PC-3 (cell line): ENCODE measurements around the gene ADAT3. TPM values are rescaled to one million over a fixed set of nuclear protein-coding genes. Genes with fewer than 3 reads are reported as not detected.

Source experiments
- ATAC-seq: fragments of 200-7000 bp; cut with Tn5 transposase; 2 replicates; pipeline ENCODE4 v1.9.1; 2020; ENCODE audit warnings: mild to moderate bottlenecking, moderate library complexity
- BruUV-seq: library from RNA; stranded (reverse); fragments of 400-500 nt; replicated peaks from 2 replicates; lab custom pipeline; 2021; lab: Mats Ljungman, UMichigan
- CTCF ChIA-PET: fragments of 300-600 bp; sonication (Branson Sonifier 250); formaldehyde crosslinking; loops from one replicate; lab custom pipeline; 2022; ENCODE audit warnings: antibody characterized with exemption; lab: Charles Lee
- POLR2A ChIA-PET: fragments of 300-600 bp; sonication (Branson Sonifier 250); formaldehyde crosslinking; loops from one replicate; lab custom pipeline; 2022; ENCODE audit warnings: antibody characterized with exemption; ENCODE audit not compliant: unreplicated experiment; lab: Charles Lee
- DNase-seq: peaks from one replicate; pipeline ENCODE4 v3.0.0-alpha.2; 2015
- H2AFZ ChIP-seq: fragments of 300-600 bp; sonication (generic); 2 replicates; pipeline ENCODE4 v1.6.0; 2016; ENCODE audit warnings: antibody characterized with exemption, low read length
- H3F3A ChIP-seq: fragments of 300-600 bp; sonication (generic); one replicate; pipeline ENCODE4 v1.6.0; 2017; ENCODE audit warnings: antibody characterized with exemption, low read length, control low read depth, mild to moderate bottlenecking; ENCODE audit not compliant: unreplicated experiment
- H3K27ac ChIP-seq: fragments of 300-600 bp; sonication (generic); 2 replicates; pipeline ENCODE4 v1.5.1; 2016; ENCODE audit warnings: mild to moderate bottlenecking, low read length
- H3K27me3 ChIP-seq: fragments of 300-600 bp; sonication (generic); 2 replicates; pipeline ENCODE4 v1.6.1; 2016; ENCODE audit warnings: low read length, mixed read lengths
- H3K36me3 ChIP-seq: fragments of 300-600 bp; sonication (generic); 2 replicates; pipeline ENCODE4 v1.6.1; 2016; ENCODE audit warnings: low read depth, mixed run types, low read length, mixed read lengths
- H3K4me1 ChIP-seq: fragments of 300-600 bp; sonication (generic); 2 replicates; pipeline ENCODE4 v1.5.1; 2016; ENCODE audit warnings: low read length; ENCODE audit not compliant: insufficient read depth
- H3K4me2 ChIP-seq: fragments of 300-600 bp; sonication (generic); 2 replicates; pipeline ENCODE4 v1.6.0; 2016; ENCODE audit warnings: low read length
- H3K4me3 ChIP-seq: fragments of 300-600 bp; sonication (generic); 2 replicates; pipeline ENCODE4 v1.5.1; 2016; ENCODE audit warnings: mild to moderate bottlenecking, low read length, mixed read lengths
- H3K79me2 ChIP-seq: fragments of 300-600 bp; sonication (generic); 2 replicates; pipeline ENCODE4 v1.6.1; 2017; ENCODE audit warnings: low read length, mixed read lengths
- H3K9ac ChIP-seq: fragments of 300-600 bp; sonication (generic); 2 replicates; pipeline ENCODE4 v1.6.0; 2016; ENCODE audit warnings: mild to moderate bottlenecking, low read length
- H3K9me2 ChIP-seq: fragments of 300-600 bp; sonication (generic); replicated peaks from 2 replicates; pipeline ENCODE4 v1.6.1; 2016; ENCODE audit warnings: mixed run types, low read length, mixed read lengths
- H3K9me3 ChIP-seq: fragments of 300-600 bp; sonication (generic); 2 replicates; pipeline ENCODE4 v1.6.1; 2016; ENCODE audit warnings: low read length, mixed read lengths
- H4K20me1 ChIP-seq: fragments of 300-600 bp; sonication (generic); 2 replicates; pipeline ENCODE4 v1.6.1; 2016; ENCODE audit warnings: low read length, mixed read lengths
- CTCF ChIP-seq: fragments of 300-600 bp; sonication (generic); conservative IDR thresholded peaks from 2 replicates; pipeline ENCODE4 v1.5.1; 2017; ENCODE audit warnings: antibody characterized with exemption, low read depth, mild to moderate bottlenecking, low read length
- EZH2 ChIP-seq: fragments of 300-600 bp; sonication (generic); IDR thresholded peaks from one replicate; pipeline ENCODE4 v1.6.1; 2017; ENCODE audit warnings: antibody characterized with exemption, mild to moderate bottlenecking, low read length; ENCODE audit not compliant: unreplicated experiment
- EZH2phosphoT487 ChIP-seq: fragments of 300-600 bp; sonication (generic); IDR thresholded peaks from 2 replicates; pipeline ENCODE4 v1.6.1; 2018; ENCODE audit warnings: mild to moderate bottlenecking, antibody characterized with exemption, low read length, borderline replicate concordance
- intact Hi-C: fragments of 100-400 bp; cut with micrococcal nuclease; formaldehyde crosslinking; loops from 2 replicates; pipeline ENCODE4 v1.9.0; 2023
- total RNA-seq: library from RNA; depleted of rRNA; stranded (reverse); fragments of >200 nt; gene quantifications from 2 replicates; pipeline ENCODE4 v1.2.3, GENCODE V29; 2014

Gene ADAT3
- total RNA-seq, 1 experiment from 2014 or later = 8.4 TPM

GRCh38 chr19:1917146-1917545 is 11.9 kb downstream of the ADAT3 start:
- no peak overlapping the region for H3K4me3 ChIP-seq
- intact Hi-C loops = no loop called here
- no peak overlapping the region for H2AFZ ChIP-seq
- no peak for ATAC-seq
- H3K4me1 ChIP-seq = no peaks in the 10 kb centered on the region
- CTCF ChIA-PET = no interaction called here
- no TSS peak for BruUV-seq
- no peak overlapping the region for H3K9ac ChIP-seq
- TF ChIP-seq CTCF (no peak), EZH2 (no peak), EZH2phosphoT487 (no peak)
- no peak overlapping the region for H3K4me2 ChIP-seq
- no peak overlapping the region for H3K27ac ChIP-seq
- no peak for DNase-seq
- no peaks in the 10 kb centered on the region for H3K9me2 ChIP-seq
- H3F3A ChIP-seq = no peaks in the 10 kb centered on the region
- POLR2A ChIA-PET = no interaction called here
- no peaks in the 10 kb centered on the region; the same call in 1 of the 2 replicates for H3K36me3 ChIP-seq
- peaks cover 7% of the 10 kb centered on the region; the same call in 1 of the 2 replicates for H3K79me2 ChIP-seq
- no peaks in the 10 kb centered on the region for H4K20me1 ChIP-seq
- H3K27me3 ChIP-seq = no peaks in the 10 kb centered on the region
- no peaks in the 10 kb centered on the region for H3K9me3 ChIP-seq

GRCh38 chr19:1917926-1918325 is 12.7 kb downstream of the ADAT3 start:
- Histone ChIP-seq H3K9me3 (no peaks in the 10 kb centered on the region), H3K4me2 (no peak overlapping the region), H4K20me1 (no peaks in the 10 kb centered on the region), H3K27ac (no peak overlapping the region), H3K27me3 (no peaks in the 10 kb centered on the region), H2AFZ (no peak overlapping the region), H3F3A (no peaks in the 10 kb centered on the region), H3K4me3 (no peak overlapping the region), H3K36me3 (peaks cover 2% of the 10 kb centered on the region; the same call in 1 of the 2 replicates), H3K4me1 (no peaks in the 10 kb centered on the region), H3K9me2 (no peaks in the 10 kb centered on the region), H3K79me2 (0 out of 2 replicates have a peak, but pooled peaks cover 6% of the 10 kb centered on the region), H3K9ac (no peak overlapping the region)
- POLR2A ChIA-PET = no interaction called here
- no peak for TF ChIP-seq EZH2phosphoT487
- no peak for TF ChIP-seq EZH2
- no peak for TF ChIP-seq CTCF
- no TSS peak for BruUV-seq
- intact Hi-C loops = no loop called here
- CTCF ChIA-PET = no interaction called here
- DNase-seq (no peak), ATAC-seq (no peak)

GRCh38 chr19:1918975-1919374 is 13.8 kb downstream of the ADAT3 start:
- Histone ChIP-seq H3K9me2 (no peaks in the 10 kb centered on the region), H3K4me1 (no peaks in the 10 kb centered on the region), H4K20me1 (no peaks in the 10 kb centered on the region), H3K27me3 (no peaks in the 10 kb centered on the region), H3K36me3 (peaks cover 4% of the 10 kb centered on the region; the same call in 1 of the 2 replicates), H2AFZ (no peak overlapping the region), H3K4me2 (no peak overlapping the region), H3F3A (no peaks in the 10 kb centered on the region), H3K79me2 (no peaks in the 10 kb centered on the region), H3K4me3 (no peak overlapping the region), H3K9me3 (no peaks in the 10 kb centered on the region), H3K9ac (no peak overlapping the region), H3K27ac (no peak overlapping the region)
- TF ChIP-seq EZH2phosphoT487 (no peak), CTCF (no peak), EZH2 (no peak)
- ChIA-PET POLR2A (no interaction called here), CTCF (no interaction called here)
- intact Hi-C loops = no loop called here
- ATAC-seq = no peak
- BruUV-seq = no TSS peak
- no peak for DNase-seq
